ENCODE data around the gene STARD6. TPM values are rescaled to one million over a fixed set of nuclear protein-coding genes. Genes with fewer than 3 reads are reported as not detected.

The STARD6 gene
- total RNA-seq, 2 donors from 2014 or later, result not detected

DNA sequence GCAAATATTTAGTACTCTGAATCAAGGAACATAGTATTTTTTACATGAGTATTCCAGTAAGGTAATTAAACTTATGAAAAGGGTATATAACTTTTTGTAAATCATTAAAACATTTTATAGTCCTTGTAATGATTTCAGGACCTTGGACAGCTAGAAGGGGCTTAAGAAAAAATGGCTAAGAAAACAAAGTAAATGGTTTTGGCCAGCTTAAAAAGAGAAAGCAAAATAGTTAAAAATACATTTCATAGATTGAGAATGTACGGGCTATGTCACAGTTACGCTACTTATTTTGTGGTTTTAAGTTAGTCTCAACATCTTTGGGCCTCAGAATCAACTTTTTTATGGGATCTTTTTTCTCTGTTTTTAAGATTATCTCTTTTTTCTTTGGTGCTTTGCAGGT, 61.6 kb downstream of the STARD6 start:
- H3K27me3 ChIP-seq (replicated peaks; ENCODE audit: insufficient read depth), result no peaks in the 10 kb centered on the region
- H3K27ac ChIP-seq, result no peak overlapping the region
- TF ChIP-seq, protein P1, sequence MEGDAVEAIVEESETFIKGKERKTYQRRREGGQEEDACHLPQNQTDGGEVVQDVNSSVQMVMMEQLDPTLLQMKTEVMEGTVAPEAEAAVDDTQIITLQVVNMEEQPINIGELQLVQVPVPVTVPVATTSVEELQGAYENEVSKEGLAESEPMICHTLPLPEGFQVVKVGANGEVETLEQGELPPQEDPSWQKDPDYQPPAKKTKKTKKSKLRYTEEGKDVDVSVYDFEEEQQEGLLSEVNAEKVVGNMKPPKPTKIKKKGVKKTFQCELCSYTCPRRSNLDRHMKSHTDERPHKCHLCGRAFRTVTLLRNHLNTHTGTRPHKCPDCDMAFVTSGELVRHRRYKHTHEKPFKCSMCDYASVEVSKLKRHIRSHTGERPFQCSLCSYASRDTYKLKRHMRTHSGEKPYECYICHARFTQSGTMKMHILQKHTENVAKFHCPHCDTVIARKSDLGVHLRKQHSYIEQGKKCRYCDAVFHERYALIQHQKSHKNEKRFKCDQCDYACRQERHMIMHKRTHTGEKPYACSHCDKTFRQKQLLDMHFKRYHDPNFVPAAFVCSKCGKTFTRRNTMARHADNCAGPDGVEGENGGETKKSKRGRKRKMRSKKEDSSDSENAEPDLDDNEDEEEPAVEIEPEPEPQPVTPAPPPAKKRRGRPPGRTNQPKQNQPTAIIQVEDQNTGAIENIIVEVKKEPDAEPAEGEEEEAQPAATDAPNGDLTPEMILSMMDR (IDR thresholded peaks at IDR 0.05), result no peak
- ATAC-seq (ENCODE audit: insufficient number of reproducible peaks, low FRiP score, low read depth) (no peak), DNase-seq (ENCODE audit: low spot score) (no peak)
- no peaks in the 10 kb centered on the region for H3K4me1 ChIP-seq (ENCODE audit: control insufficient read depth in 1 of 2, low read depth in 2 of 2)
- peaks cover 4% of the 10 kb centered on the region for H3K9me3 ChIP-seq
- H3K4me3 ChIP-seq, result no peak overlapping the region
- peaks cover 17% of the 10 kb centered on the region for H3K36me3 ChIP-seq

DNA sequence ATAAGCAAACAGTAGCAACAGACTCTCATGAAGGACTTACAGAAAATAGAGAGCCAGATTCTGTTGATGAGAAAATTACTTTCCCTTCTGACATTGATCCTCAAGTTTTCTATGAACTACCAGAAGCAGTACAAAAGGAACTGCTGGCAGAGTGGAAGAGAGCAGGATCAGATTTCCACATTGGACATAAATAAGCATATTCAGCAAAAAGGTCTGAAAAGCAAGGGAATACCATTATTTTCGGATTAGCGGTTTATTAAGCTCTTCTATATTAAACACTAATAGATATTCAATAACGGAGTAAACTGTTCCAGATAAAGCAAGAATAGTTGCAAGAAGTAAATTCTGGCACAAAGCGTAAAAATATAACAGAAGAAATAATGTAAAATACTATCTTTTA, 63.4 kb downstream of the STARD6 start:
- Histone ChIP-seq H3K4me3 (no peak overlapping the region), H3K9me3 (peaks cover 4% of the 10 kb centered on the region), H3K36me3 (peaks cover 23% of the 10 kb centered on the region), H3K4me1 (ENCODE audit: control insufficient read depth in 1 of 2, low read depth in 2 of 2) (no peaks in the 10 kb centered on the region), H3K27ac (no peak overlapping the region), H3K27me3 (replicated peaks; ENCODE audit: insufficient read depth) (no peaks in the 10 kb centered on the region)
- DNase-seq (ENCODE audit: low spot score) (no peak), ATAC-seq (ENCODE audit: insufficient number of reproducible peaks, low FRiP score, low read depth) (no peak)
- TF ChIP-seq, protein P1 (IDR thresholded peaks at IDR 0.05), result no peak

DNA sequence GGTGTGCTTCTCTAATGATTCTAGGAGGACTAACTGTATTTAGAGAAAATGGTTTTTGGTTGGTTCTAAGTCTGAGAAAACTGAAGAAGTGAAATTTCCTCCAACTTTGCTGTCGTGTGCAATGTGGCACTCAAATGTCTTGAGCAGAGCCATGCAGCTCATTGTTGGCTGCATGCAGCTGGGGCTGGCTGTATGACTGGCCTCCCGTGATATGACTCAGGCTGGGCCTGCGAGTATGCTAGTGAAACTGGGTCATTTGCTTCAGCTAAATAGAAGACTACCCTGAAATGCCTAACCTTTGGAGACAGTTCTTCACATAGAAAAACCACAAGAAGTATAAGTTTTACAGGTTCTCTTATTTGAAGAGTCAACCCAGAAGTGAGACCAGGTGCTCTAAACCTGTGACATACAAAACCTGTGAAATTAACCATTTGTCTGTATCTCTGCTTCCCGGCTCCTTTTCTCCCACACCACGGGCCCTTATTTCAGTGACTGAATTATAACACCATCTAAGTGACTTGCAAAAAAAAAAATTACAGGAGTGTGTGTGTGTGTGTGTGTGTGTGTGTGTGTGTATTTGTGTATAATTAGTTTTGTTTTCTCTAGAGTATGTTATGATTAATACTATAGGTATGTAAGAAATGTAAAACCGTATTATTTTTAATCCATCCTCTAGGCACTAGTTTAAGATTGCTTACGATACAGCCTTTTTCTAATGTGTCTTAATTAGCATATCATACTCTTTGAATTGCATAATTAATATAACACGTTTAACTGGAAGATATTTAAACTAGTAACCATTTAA, 72.5 kb downstream of the STARD6 start:
- peaks cover 43% of the 10 kb centered on the region for H3K36me3 ChIP-seq
- H3K9me3 ChIP-seq, result no peaks in the 10 kb centered on the region
- ATAC-seq (ENCODE audit: insufficient number of reproducible peaks, low FRiP score, low read depth), result no peak
- TF ChIP-seq, protein P1 (IDR thresholded peaks at IDR 0.05), result no peak
- DNase-seq (ENCODE audit: low spot score), result no peak
- H3K4me1 ChIP-seq (ENCODE audit: control insufficient read depth in 1 of 2, low read depth in 2 of 2), result no peaks in the 10 kb centered on the region
- no peaks in the 10 kb centered on the region for H3K27me3 ChIP-seq (replicated peaks; ENCODE audit: insufficient read depth)
- H3K4me3 ChIP-seq, result no peak overlapping the region
- no peak overlapping the region for H3K27ac ChIP-seq

DNA sequence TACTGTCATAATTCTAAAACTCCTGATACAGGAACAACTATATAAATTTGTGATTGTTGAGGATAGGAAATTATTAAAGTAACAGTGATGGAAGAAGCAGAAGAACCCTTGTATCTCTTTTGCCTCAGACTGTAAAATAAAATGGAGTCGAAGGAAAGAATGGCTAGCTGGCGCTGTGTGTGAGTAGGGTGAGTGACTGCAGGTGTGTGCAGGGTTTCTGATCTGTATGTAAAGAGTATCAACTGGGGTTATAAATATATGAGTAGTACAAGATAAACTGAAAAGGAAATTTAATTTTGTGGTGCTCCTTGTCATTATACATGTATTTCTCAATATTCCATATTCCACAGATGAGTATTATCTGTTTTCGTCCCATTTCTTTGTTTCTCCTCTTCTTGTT, 73.1 kb downstream of the STARD6 start:
- TF ChIP-seq, protein P1 (IDR thresholded peaks at IDR 0.05), result no peak
- H3K9me3 ChIP-seq, result no peaks in the 10 kb centered on the region
- H3K27ac ChIP-seq, result no peak overlapping the region
- H3K4me1 ChIP-seq (ENCODE audit: control insufficient read depth in 1 of 2, low read depth in 2 of 2), result no peaks in the 10 kb centered on the region
- no peaks in the 10 kb centered on the region for H3K27me3 ChIP-seq (replicated peaks; ENCODE audit: insufficient read depth)
- no peak for ATAC-seq (ENCODE audit: insufficient number of reproducible peaks, low FRiP score, low read depth)
- H3K36me3 ChIP-seq, result peaks cover 46% of the 10 kb centered on the region
- H3K4me3 ChIP-seq, result no peak overlapping the region
- no peak for DNase-seq (ENCODE audit: low spot score)

DNA sequence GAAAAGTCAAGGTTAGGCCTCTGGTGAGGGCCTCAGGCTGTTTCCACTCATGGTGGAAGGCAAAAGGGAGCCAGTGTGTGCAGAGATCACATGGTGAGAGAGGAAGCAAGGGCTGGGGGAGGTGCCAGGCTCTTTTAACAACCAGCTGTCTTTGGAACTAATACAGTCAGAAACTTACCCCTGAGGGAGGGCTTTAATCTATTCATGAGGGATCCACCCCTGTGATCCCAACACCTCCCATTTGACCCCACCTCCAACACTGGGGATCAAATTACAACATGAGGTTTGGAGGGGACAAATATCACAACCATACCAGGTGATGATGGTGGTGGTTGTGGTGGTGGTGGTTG, 77.5 kb downstream of the STARD6 start:
- Histone ChIP-seq H3K27me3 (replicated peaks; ENCODE audit: insufficient read depth) (no peaks in the 10 kb centered on the region), H3K9me3 (no peaks in the 10 kb centered on the region), H3K4me3 (no peak overlapping the region), H3K36me3 (peaks cover 33% of the 10 kb centered on the region), H3K27ac (no peak overlapping the region), H3K4me1 (ENCODE audit: control insufficient read depth in 1 of 2, low read depth in 2 of 2) (no peaks in the 10 kb centered on the region)
- TF ChIP-seq, protein P1 (IDR thresholded peaks at IDR 0.05), result no peak
- ATAC-seq (ENCODE audit: insufficient number of reproducible peaks, low FRiP score, low read depth) (no peak), DNase-seq (ENCODE audit: low spot score) (no peak)
